ENCODE measurements around the gene DPH3.

DNA sequence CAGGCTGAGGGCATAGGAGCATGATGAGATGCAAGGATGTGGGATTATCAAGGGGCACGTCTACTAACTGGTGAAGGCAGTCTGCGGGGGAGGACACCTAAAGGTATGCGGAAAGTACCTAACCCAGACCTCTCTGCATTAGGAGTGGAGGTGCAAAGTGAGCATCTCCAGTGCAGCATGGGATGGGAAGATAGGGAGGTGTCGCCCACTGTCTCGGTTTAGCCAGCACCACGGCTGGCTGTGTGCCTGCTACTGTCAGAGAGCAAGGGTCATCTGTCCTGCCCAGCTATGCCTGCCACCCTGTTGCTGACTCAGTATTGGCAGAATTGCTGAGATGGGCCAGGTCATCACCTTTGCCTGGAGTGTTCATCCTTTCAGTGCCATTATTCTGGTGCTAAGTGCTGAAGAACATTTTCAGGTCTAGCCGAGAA, 40.4 kb upstream of the DPH3 start:
- TF ChIP-seq, protein P1, sequence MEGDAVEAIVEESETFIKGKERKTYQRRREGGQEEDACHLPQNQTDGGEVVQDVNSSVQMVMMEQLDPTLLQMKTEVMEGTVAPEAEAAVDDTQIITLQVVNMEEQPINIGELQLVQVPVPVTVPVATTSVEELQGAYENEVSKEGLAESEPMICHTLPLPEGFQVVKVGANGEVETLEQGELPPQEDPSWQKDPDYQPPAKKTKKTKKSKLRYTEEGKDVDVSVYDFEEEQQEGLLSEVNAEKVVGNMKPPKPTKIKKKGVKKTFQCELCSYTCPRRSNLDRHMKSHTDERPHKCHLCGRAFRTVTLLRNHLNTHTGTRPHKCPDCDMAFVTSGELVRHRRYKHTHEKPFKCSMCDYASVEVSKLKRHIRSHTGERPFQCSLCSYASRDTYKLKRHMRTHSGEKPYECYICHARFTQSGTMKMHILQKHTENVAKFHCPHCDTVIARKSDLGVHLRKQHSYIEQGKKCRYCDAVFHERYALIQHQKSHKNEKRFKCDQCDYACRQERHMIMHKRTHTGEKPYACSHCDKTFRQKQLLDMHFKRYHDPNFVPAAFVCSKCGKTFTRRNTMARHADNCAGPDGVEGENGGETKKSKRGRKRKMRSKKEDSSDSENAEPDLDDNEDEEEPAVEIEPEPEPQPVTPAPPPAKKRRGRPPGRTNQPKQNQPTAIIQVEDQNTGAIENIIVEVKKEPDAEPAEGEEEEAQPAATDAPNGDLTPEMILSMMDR (IDR thresholded peaks at IDR 0.05), result no peak
- no peak for TF ChIP-seq POLR2AphosphoS5 (IDR thresholded peaks at IDR 0.05)

All from breast epithelium (tissue), 3 donors.